ENCODE results near the gene NUSAP1.
A peak's percentile ranks its signal among the peaks of the same experiment; 100 is the strongest.

The NUSAP1 gene

DNA sequence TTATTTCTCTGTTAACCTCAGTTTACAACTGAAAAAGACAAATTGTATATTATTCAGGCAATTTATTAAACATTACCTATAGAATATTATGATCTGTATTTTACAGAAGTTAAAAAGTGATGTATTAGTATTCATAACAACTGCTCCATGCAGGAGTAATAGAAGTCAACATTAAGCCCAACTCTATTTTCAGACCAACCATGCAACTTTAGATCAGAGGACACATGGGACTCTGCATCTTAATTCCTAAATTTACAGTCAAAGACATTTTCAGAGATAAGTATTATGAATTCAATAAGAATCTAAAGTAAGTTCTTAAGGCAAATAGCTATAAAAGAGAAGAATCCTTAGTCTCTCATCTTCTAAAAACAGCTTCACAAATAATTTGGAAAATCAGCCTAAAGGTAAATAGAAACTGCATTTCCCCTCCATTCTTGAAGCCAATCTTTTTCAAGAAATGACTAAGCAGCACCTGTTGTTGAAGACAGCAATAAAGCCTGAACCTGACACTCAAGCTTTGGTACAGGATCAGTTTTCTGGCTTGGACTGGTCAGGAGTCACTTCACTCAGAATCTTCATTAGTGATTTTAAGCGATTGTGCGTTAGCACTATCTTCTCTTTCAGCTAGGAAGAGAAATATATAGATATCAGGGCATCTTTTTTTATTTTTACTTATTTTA is 23.3 kb upstream of the NUSAP1 start:
- TF ChIP-seq GATA3 (IDR thresholded peaks at IDR 0.05; ENCODE audit: low read depth, low read length) (no peak), GATA2 (IDR thresholded peaks at IDR 0.05; ENCODE audit: low read depth, low read length) (no peak)

DNA sequence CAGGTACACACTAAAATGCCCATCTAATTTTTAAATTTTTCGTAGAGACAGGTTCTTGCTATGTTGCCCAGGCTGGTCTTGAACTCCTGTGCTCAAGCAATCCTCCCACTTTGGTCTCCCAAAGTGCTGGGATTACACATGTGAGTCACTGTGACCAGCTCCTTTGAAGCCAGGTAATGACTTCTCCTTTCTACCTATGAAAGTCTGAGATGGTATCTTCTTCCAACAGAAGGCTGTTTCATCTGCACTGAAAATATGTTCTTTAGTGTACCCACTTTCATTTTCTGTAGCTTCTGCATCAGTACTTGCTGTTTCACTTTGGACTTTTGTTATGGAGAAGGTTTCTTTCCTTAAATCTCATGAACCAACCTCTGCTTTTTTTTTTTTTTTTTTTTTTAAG is 9.1 kb upstream of the NUSAP1 start:
- no peak for TF ChIP-seq GATA3 (IDR thresholded peaks at IDR 0.05; ENCODE audit: low read depth, low read length)
- TF ChIP-seq GATA2 (IDR thresholded peaks at IDR 0.05; ENCODE audit: low read depth, low read length): no peak

DNA sequence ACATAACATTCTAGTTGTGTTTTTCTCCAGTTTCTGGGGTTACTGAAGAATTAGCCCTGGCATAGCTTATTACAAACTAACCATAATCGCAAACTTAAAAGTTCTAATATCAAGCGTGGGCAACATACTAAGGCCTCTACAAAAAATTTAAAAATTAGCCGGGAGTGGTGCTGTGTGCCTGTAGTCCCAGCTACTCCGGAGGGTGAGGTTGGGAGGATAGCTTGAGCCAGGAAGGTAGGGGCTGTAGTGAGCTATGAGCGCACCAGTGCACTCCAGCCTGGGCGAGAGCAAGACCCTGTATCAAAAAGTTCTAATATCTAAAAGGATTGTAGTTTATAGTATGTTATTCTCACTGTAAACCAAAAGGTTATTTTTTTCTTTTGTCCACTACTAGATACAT is 1.4 kb upstream of the NUSAP1 start:
- no peak for TF ChIP-seq GATA3 (IDR thresholded peaks at IDR 0.05; ENCODE audit: low read depth, low read length)
- no peak for TF ChIP-seq GATA2 (IDR thresholded peaks at IDR 0.05; ENCODE audit: low read depth, low read length)

DNA sequence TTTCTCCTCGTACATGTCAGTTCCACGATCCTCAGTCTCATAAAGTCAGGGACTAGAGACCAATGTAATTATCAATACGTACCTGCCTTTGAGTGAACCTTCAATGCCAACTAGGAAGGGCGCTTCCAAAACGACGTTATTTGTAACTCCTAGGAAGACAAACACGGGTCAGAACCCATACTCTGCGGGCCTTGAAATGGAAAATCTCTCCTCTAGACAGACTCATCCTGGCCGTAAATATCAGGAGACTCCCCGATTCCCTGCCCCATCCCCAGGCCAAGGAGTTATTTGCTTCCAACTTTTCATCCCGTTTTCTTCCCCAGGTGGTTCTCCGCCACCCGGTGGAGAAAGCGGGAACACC is 868 bp upstream of the NUSAP1 start:
- TF ChIP-seq GATA3 (IDR thresholded peaks at IDR 0.05; ENCODE audit: low read depth, low read length) (no peak), GATA2 (IDR thresholded peaks at IDR 0.05; ENCODE audit: low read depth, low read length) (no peak)

DNA sequence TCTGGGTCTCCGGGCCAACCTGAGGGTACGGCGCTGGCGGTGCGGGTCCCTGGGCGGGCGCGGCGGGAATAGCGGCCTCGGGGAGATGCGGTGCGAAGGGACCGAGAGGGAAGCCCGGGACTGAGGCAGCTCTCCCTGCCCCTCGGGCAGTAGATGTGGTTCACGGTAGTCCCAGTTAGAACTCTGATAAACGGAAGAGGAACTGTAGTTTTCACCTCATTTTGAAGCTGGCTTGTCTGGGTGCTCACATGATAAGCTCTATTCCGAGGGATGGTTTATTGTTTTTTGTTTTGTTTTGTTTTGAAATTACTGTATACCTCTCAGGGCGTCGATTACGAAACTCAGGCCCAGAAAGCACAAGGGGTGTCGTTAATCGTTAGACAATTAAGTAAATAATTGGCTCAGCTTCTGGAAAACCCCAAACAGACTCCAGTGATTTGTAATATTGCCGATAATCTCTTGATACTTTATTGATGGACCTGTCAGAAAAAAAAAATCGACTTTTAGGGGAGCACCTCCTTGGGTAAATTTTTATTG is 413 bp downstream of the NUSAP1 start:
- TF ChIP-seq GATA2 (IDR thresholded peaks at IDR 0.05; ENCODE audit: low read depth, low read length) (0 out of 2 replicates have a peak, but pooled peaks have one; percentile 5), GATA3 (IDR thresholded peaks at IDR 0.05; ENCODE audit: low read depth, low read length) (no peak)

GRCh38 chr15:41334293-41335120 is 1.8 kb downstream of the NUSAP1 start:
- no peak for TF ChIP-seq GATA2 (IDR thresholded peaks at IDR 0.05; ENCODE audit: low read depth, low read length)
- TF ChIP-seq GATA3 (IDR thresholded peaks at IDR 0.05; ENCODE audit: low read depth, low read length): no peak

GRCh38 chr15:41336549-41336948 is 3.9 kb downstream of the NUSAP1 start:
- TF ChIP-seq GATA3 (IDR thresholded peaks at IDR 0.05; ENCODE audit: low read depth, low read length) (no peak), GATA2 (IDR thresholded peaks at IDR 0.05; ENCODE audit: low read depth, low read length) (no peak)

GRCh38 chr15:41337047-41337446 is 4.4 kb downstream of the NUSAP1 start:
- TF ChIP-seq GATA3 (IDR thresholded peaks at IDR 0.05; ENCODE audit: low read depth, low read length) (no peak), GATA2 (IDR thresholded peaks at IDR 0.05; ENCODE audit: low read depth, low read length) (no peak)

DNA sequence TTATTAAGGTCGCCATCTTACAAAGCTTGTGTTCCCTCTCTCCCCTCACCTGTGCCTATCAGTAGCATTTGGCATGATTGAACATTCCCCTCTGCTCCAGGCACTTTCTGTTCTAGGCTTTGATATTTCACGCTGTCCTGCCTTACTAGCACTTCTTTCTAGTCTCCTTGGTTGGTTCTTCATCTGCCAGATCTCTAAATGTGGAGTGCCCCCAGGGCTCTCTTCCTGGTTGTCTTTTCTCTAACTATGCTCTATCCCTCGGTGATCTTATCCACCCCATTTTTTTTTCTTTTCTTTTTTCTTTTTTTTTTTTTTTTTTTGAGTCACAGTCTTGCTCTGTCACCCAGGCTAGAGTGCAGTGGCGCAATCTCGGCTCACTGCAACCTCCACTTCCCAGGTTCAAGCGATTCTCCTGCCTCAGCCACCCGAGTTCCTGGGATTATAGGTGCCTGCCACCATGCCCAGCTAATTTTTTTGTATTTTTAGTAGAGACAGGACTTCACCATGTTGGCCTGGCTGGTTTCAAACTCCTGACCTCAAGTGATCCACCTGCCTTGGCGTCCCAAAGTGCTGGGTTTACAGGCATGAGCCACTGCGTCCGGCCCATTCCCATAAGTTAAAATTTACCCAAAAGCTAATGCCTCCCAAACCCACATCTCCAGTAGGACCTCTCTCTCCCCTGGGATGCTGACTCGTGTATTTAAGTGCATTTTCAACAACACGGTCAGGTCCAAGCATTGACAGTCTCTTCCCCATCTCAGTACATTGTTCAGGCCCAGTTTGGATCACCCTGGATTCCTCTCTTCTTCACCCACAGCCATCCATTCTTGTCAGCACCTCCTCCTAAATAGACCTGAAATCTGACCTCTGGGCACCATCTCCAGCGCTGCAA is 5.2 kb downstream of the NUSAP1 start:
- TF ChIP-seq GATA2 (IDR thresholded peaks at IDR 0.05; ENCODE audit: low read depth, low read length) (no peak), GATA3 (IDR thresholded peaks at IDR 0.05; ENCODE audit: low read depth, low read length) (no peak)

DNA sequence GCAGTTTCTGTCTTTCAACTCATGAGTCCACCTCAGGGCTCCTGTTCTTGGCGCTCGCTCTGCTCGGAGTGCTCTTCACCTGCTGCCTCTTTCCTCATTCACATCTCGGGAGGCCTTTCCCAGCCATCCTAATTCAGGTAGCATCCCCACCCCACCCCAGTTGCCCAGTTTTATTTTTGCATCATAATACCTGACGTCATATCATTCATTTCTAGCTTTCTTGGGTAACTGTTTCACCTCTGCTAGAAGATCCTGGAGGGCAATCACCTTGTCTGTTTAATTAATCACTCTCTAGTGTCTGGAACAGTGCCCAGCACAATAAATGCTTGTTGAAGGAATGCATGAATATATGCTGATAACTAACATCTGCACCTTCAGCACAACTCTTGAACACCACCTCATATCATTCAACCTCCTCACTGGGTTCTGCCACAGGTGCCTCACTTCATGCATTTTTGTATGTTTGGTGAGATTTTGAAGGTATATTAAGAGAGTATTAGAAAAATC is 7.6 kb downstream of the NUSAP1 start:
- TF ChIP-seq GATA2 (IDR thresholded peaks at IDR 0.05; ENCODE audit: low read depth, low read length): no peak
- no peak for TF ChIP-seq GATA3 (IDR thresholded peaks at IDR 0.05; ENCODE audit: low read depth, low read length)

DNA sequence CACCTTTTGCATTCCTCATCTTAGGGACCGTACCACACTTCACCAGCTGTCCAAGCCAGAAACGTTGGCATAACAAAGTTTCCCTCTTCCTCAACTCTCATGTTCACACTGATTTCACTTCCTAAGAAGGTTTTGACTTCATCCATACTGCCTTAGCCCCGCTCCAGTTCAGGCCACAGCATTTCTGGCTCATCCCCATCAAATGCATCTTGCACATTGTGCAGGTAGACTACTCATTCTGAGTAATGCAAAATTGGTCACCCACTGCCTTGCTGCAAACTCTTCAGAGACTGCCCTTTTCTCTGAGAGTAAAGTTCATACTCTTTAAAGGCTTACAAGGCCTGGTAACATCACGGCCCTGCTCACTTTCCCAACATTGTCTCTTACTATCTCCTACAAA is 8.8 kb downstream of the NUSAP1 start:
- TF ChIP-seq GATA2 (IDR thresholded peaks at IDR 0.05; ENCODE audit: low read depth, low read length): no peak
- TF ChIP-seq GATA3 (IDR thresholded peaks at IDR 0.05; ENCODE audit: low read depth, low read length): no peak

DNA sequence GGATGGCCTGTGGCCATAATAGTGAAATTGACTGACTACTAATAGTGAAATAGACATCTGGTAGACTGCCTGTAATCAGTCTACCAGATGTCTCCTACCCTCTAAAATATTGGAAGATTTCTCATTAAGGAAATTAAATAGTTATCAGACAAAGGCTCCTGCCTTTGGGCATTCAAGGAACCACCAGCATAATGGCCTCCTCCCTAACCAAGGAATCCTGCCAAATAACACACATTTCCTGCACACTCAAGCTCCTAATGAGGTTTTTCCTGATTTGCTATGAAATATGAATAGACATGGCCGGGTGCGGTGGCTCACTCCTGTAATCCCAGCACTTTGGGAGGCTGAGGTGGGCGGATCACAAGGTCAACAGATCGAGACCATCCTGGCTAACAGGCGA is 14.6 kb downstream of the NUSAP1 start:
- TF ChIP-seq GATA2 (IDR thresholded peaks at IDR 0.05; ENCODE audit: low read depth, low read length): no peak
- no peak for TF ChIP-seq GATA3 (IDR thresholded peaks at IDR 0.05; ENCODE audit: low read depth, low read length)

GRCh38 chr15:41350057-41350717 is 17.5 kb downstream of the NUSAP1 start:
- no peak for TF ChIP-seq GATA3 (IDR thresholded peaks at IDR 0.05; ENCODE audit: low read depth, low read length)
- no peak for TF ChIP-seq GATA2 (IDR thresholded peaks at IDR 0.05; ENCODE audit: low read depth, low read length)

Data from SH-SY5Y (cell line).